HG03025 (cell line): ENCODE measurements around the gene FAM3D.
"Not testable (repeated sequence)": the region's sequence is repeated elsewhere in the genome, so short reads cannot be mapped to it uniquely, and the experiment has no call there.

Source experiments
- ATAC-seq: cut with Tn5 transposase; IDR thresholded peaks from one replicate; pipeline ENCODE4 v1.9.1; 2021; ENCODE audit warnings: mild to moderate bottlenecking, moderate library complexity; ENCODE audit not compliant: unreplicated experiment, low FRiP score

FAM3D gene

GRCh38 chr3:58685641-58686040 lies 19.1 kb upstream of the FAM3D start:
- no peak for ATAC-seq

DNA sequence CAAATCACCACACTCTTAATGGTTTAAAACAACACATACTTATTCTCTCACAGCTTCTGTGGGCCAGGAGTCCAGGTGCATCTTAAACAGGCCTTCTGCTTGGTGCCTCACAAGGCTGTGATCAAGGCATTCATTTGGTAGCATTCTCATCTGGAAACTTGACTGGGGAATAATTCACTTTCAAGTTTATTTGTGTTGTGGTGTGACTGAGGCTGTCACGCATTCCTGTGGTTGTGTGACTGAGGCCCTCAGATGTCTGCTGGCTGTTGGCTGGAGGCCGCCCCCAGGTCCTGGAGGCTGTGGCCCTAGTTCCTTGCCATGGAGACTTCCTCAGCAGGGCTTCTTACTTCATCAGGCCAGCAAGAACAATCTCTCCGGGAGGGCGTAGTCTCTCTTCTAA lies 16.9 kb upstream of the FAM3D start:
- ATAC-seq = peak; percentile 52

GRCh38 chr3:58683001-58683458 lies 16.5 kb upstream of the FAM3D start:
- ATAC-seq = no peak

GRCh38 chr3:58681863-58682262 lies 15.3 kb upstream of the FAM3D start:
- no peak for ATAC-seq

DNA sequence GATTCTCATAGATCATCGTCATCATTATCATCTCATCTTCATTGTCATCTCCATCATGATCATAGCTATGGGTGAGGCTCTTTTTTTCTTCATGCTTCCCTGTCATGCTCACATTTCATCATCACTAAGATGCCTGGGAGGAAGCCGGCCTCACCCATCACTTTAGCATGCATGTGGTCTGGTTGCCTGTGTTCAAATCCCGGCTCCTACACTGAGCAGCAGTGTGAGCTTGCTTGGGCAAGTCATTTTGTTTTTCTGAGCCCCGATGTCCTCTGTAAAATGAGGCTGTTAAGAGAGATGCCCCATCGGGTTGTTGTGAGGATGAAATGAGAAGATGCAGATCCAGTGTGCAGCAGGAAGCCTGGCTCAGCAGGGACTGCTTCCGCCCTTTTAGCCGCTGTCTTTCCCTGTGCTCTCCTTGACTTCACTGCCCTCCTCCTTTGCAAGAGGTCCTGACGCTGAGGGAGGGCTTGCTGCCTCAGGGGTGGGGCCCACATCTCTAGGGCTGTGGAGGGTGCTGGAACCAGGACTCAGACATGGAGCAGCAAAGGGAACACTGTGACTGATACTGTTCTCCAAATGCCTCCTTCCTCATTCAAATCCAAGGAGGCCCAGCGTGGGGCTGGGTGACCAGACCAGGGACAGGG lies 14.4 kb upstream of the FAM3D start:
- ATAC-seq = no peak

DNA sequence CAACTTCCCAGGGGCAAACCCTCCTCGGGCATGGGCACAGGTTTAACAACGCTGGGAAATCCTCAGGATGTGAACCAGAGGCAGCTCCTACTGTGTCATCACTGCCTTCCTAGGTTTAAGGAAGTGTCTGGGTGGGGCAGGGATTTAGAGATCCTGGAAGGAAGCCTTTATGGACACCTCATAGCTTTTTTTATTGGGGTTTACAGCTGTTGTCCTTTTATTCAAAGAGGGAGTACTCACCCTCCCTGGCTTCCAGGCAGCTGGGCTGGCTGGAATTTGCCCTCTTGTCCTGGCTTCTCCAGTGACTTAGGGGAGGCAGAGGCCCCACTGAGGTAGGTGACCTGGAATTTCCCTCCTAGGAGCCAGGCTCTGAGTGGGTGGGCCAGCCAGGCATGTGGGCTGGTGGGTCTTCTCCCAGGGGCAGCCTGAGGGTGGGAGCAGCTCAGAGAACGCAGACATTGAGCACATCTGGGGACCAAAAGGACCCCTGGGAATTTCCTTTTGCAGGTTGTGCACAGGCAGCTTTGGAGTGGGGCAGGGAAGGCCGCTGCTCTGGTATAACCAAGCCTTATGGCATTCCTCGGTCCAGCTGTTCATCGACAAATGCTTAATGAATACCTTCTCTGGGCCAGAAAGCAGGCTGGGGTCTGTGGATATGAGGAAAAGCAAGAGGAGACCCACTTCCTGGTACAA lies 13.5 kb upstream of the FAM3D start:
- ATAC-seq = no peak

DNA sequence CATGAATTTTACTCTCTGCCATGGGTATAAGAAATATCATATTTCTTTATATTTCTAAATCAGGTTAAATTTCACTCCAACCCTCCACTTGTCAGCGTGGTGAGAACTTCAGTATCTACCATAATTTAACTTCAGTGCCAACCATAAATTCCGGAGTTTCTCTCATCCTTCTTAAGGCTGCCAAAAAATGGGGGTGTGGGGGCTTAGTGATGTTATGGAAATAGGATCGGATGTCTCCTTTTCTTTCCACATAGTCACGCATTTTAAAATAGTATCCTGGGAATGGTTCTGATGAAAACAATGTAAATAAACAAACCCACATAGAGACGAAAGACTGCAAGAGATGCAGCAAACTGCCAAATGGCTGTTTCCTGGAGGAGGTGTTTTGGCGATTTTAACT lies 12.9 kb upstream of the FAM3D start:
- no peak for ATAC-seq

DNA sequence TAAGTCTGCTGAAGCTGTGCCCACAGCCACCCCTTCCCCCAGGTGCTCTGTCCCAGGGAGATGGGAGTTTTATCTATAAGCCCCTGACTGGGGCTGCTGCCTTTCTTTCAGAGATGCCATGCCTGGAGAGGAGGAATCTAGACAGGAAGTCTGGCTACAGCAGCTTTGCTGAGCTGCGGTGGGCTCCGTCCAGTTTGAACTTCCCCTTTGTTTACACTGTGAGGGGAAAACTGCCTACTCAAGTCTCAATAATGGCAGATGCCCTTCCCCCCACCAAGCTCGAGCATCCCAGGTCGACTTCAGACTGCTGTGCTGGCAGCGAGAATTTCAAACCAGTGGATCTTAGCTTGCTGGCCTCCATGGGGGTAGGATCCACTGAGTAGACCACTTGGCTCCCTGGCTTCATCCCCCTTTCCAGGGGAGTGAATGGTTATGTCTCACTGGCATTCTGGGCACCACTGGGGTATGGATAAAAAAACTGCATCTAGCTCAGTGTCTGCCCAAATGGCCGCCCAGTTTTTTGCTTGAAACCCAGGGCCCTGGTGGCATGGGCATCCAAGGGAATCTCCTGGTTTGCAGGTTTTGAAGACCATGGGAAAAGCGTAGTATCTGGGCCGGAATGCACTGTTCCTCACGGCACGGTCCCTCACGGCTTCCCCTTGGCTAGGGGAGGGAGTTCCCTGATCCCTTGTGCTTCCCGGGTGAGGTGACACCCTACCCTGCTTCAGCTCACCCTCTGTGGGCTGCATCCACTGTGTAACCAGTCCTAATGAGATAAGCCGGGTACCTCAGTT lies 11.8 kb upstream of the FAM3D start:
- ATAC-seq = not testable (repeated sequence)

GRCh38 chr3:58672880-58673279 lies 6.3 kb upstream of the FAM3D start:
- ATAC-seq = no peak

GRCh38 chr3:58672451-58672850 lies 5.9 kb upstream of the FAM3D start:
- no peak for ATAC-seq

- ATAC-seq = no peak
These were observed 4.0 kb upstream of the FAM3D start for GRCh38 chr3:58670506-58671135.

DNA sequence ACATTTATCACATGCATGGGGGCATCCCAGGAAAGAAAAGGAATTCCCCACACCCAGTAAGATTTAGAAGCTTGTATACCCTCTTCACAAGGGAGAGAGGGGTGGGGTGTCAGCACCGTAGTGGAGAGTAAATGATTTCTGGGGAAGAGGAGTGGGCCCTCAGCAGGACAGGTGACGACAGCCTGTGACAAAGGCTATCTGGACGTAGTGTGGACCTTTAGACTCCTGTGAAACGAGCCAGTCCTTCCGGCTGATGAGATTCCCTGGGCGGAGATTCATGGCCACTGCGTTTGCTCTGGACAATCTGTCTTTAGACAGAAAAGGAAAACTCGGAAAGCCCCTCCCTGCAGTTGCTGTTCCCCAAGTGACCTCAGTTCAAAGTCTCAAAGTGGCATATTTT lies 1.7 kb upstream of the FAM3D start:
- no peak for ATAC-seq

- ATAC-seq = no peak
These were observed 1.1 kb upstream of the FAM3D start for GRCh38 chr3:58667704-58668103.

DNA sequence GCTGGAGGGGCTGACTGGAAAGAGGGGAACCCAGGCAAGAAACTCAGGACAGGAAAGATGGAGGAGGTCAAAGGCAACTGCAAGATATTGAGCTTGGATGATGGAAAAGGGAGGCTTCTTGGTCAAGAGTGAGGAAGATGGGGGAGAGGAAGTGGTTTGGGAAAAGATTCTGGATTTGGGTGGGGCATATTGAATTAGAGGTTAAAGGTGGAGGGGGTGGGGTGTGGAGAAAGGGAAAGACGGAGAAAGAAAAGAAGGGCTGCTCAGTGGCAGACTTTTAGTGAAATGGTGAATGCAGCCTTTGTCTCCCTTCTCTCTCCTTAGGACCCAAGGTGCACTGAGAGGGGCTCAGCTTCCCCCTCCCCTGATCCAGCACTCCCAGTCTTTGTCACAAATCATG lies 655 bp upstream of the FAM3D start:
- no peak for ATAC-seq

GRCh38 chr3:58665405-58665804 lies 1.2 kb downstream of the FAM3D start:
- no peak for ATAC-seq

DNA sequence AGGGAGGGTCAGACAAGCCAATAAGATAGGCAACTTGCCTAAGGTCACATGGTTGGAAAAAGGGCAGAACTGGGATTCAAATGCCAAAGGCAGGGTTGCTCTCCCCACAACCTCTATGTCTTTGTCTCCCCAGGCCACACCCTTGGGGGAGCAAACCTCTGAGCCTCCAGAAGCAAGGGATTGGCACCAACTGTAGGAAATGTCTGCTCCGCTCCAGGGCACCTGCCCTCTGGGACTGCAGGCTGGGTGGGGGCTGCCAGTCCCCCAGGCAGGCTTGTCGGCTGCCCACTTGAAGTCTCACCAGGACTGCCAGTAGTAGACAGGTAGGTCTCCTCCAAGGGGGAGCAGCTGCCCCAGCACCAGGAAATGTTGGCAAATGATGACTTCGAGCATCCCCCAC lies 2.0 kb downstream of the FAM3D start:
- no peak for ATAC-seq

DNA sequence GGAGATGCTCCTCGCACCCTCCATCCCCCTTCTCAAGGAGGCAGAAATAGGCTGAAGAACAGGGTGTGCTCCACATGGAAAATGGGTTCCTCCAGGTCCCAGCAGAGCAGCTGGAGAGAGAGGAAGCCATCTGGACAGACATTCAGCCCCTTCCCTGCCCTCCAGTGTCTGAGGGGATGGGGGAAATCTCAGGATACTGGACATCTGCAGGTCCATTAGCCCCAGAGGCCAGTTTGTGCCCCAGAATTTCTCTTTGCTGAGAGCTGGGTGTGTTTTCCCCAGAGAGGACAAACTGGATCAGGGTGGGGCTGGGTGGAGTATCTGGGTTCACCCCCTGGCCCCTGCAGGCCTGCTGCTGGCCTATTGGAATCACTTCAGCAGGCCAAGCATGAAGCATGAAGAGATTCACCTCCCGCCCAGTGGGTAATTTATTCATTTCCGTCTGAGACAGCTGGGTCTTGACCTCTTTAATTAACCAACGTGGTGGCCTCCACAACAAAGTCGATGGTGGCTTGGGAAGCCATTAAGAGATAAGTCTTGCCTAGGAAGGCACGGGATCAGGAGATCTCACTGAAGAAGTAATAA lies 4.6 kb downstream of the FAM3D start:
- ATAC-seq = no peak

DNA sequence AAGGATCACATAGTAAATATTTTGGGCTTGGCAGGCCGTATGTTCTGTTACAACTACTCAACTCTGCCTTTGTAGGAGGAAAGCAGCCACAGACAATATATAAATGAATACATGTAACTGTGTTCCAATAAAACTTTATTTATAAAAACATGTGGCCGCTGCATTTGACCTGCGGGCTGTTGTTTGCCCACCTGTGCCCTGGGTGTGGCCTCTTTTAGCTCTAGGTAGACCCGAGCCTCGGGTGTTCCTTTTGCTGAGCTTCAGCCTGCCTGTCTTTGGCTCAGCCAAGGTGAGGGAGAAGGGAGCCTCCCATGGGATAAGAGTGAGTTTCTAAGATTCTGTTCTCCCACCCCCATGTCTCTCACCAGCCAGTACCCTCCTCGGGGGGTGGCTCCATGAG lies 5.6 kb downstream of the FAM3D start:
- no peak for ATAC-seq

DNA sequence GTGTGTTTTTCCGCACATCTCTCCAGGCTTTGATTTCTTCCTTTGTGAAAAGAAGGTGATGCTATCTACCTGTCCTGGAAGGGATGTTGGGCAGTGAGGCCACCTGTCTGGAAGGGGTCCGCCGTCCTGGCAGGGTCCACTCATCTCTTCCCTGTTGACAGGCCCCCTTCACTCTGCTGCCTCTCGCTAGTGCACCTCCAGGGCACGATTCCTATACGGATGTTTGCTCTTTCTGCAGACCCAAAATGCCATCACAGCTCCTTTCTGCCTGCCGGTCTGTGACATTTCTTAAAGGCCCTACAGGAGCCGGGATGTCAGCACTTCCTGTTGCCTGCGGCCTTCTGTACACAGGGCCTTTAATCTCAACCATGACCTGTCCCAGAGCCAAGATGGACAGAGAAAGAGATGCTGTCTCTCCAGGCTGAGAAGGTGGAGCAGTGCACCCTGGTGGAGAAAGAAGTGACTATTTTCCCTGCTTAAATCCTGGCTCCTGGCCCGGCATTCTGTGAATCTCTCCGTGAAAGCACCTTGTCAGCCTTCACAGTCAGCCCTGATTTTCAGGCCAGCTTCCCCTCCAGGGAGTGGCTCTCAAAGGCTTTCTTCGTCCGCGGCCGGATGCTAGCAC lies 7.4 kb downstream of the FAM3D start:
- ATAC-seq = no peak

DNA sequence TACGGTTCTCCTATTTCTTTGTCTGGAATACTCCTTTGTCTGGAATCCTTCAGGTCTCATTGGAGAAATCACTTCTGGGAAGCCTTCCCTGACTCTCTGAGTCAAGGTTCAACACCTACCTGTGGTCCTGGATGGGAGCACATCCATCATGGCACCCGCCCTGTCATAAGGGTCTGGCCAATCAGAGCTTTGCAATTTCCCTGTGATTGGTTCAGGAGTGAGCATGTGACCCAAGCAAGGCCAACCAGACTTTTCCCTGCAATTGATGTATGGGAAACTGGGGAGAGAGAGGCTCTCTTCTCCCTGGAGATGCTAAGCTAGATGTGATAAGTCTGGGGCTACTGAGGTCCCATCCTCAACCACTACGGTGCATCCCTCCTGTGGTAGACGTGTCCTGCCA lies 8.1 kb downstream of the FAM3D start:
- ATAC-seq = no peak
